LNCAP (cell line): ENCODE results near the gene TTLL8.

Experiments
- CTCF ChIP-seq: fragments of 450-650 bp; IDR thresholded peaks from 2 replicates; pipeline ENCODE4 v1.5.1; 2017; ENCODE audit warnings: mild to moderate bottlenecking

Gene TTLL8

DNA sequence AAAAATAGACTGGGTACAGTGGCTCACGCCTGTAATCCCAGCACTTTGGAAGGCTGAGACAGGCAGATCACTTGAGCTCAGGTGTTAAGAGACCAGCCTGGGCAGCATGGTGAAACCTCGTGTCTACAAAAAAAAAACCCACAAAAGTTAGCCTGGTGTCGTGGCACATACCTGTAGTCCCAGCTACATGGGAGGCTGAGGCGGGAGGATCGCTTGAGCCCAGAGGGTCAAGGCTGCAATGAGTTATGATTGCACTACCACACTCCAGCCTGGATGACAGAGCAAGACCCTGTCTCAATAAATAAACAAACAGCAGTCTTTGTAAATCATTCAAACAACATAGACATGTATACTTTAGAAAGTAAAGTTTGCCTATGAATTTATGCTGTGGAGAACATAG is 34.2 kb upstream of the TTLL8 start:
- no peak for TF ChIP-seq CTCF

DNA sequence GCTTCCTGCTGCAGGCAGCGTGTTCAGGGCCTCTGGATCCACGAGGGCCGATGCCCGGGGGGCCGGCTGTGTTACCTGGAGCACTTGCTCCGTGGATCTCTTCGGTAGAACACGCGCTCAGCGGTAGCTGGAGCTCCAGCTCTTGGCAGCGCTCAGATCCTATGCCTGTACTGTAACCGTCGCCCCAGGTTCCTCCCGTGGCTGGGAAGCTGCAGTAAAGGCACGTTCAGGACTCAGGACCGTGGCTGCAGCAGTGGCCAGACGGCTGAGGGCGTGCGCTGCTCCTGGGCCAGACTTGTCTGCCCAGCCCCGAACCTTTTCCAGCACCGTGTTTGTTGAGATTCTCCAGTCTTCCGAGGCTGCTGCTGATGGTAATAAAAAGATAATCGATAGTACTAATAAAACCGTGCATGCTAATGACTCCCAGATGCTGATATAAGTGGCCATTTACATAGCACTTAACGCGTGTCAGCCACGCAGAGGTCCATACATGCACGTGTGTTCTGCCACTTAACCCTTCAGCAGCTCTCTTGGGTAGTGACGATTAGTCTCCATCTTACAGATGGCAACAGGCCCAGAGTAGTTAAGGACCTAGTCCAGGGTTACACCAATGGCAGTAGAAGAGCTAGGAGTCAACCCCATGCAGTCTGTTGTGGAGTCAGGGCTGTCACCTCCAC is 33.1 kb upstream of the TTLL8 start:
- no peak for TF ChIP-seq CTCF

DNA sequence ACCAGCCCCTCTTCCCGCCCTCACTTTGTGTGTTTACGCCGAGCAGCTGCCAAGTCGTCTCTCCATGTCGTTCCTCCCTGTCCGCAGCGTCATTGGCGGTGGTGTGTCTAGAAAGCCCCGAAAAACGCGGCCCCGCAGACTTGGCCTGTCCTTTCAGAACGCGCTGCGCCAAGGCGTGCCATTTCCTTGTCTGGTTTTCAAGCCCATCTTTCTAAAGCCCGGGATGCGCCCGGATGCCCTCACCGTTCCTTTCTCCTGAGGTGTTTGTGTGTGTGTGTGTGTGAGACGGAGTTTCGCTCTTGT is 32.3 kb upstream of the TTLL8 start:
- TF ChIP-seq CTCF, result no peak

GRCh38 chr22:50089682-50090411 is 31.7 kb upstream of the TTLL8 start, which contains the start of gene MOV10L1:
Gene MOV10L1 (plus strand): TSS chr22:50090006. CDS start chr22:50090089, 83 bp downstream.
- TF ChIP-seq CTCF, result no peak

DNA sequence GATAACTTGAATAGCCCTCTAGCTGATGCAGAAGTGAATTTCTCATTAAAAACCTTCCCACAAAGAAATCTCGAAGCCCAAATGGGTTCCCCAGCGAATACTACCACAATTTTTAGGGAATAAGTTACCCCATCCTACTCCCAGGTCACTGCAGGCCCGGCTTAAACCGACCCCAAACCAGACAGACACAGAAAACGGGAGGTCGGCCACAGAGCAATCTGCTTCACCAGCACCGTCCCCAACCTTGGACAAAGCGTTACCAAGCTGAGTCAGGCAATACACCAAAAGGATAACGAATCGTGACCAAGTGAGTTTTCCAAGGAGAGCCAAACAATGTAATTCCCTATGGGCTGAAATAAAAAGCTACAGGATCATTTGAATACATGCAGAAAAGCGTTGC is 31.1 kb upstream of the TTLL8 start:
- TF ChIP-seq CTCF, result no peak

GRCh38 chr22:50088096-50088495 is 30.0 kb upstream of the TTLL8 start:
- no peak for TF ChIP-seq CTCF

- TF ChIP-seq CTCF, result no peak
Observed at GRCh38 chr22:50087646-50088045, 29.5 kb upstream of the TTLL8 start.
